ENCODE data around the gene SETD7. TPM values are rescaled to one million over a fixed set of nuclear protein-coding genes. Genes with fewer than 3 reads are reported as not detected.

SETD7 gene
- total RNA-seq, 4 donors from 2014 or later, result 23.4 to 50.7 (median 39.6) TPM

DNA sequence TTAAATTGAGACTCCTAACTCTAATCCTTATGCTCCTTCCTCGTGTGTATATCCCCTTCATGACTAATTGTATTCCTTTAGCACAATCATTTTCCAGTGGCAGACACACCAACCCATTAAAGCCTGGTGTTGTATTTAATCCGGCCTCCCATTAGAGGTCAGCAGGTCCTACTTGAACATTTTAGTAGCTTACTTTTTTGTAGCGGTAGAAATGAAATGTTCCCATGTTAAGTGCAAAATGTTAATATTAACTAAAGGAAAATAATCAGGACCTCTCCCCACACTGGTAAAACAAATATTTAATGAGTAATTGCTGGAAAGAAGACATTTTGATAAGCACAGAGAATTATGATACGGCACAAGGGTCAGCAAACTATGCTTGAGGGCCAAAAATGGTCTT is 98.7 kb downstream of the SETD7 start:
- no peaks in the 10 kb centered on the region for H3K9me3 ChIP-seq
- no peak overlapping the region for H3K4me3 ChIP-seq
- no peaks in the 10 kb centered on the region for H3K27me3 ChIP-seq
- H3K27ac ChIP-seq, result peak overlapping the region in 1 of 4 donors; percentile 99
- H3K4me1 ChIP-seq, result peaks cover 15 to 66% (median 32%) of the 10 kb centered on the region in 3 donors
- DNase-seq, result no peak
- TF ChIP-seq POLR2A (IDR thresholded peaks at IDR 0.05), result no peak
- TF ChIP-seq, protein P1, sequence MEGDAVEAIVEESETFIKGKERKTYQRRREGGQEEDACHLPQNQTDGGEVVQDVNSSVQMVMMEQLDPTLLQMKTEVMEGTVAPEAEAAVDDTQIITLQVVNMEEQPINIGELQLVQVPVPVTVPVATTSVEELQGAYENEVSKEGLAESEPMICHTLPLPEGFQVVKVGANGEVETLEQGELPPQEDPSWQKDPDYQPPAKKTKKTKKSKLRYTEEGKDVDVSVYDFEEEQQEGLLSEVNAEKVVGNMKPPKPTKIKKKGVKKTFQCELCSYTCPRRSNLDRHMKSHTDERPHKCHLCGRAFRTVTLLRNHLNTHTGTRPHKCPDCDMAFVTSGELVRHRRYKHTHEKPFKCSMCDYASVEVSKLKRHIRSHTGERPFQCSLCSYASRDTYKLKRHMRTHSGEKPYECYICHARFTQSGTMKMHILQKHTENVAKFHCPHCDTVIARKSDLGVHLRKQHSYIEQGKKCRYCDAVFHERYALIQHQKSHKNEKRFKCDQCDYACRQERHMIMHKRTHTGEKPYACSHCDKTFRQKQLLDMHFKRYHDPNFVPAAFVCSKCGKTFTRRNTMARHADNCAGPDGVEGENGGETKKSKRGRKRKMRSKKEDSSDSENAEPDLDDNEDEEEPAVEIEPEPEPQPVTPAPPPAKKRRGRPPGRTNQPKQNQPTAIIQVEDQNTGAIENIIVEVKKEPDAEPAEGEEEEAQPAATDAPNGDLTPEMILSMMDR (IDR thresholded peaks at IDR 0.05), result no peak
- H3K36me3 ChIP-seq, result no peaks in the 10 kb centered on the region
- WGBS, 2 donors, result 56% methylated on average over 4 of the region's 4 CpGs
- intact Hi-C loops (cut with DNase I), result no loop called here

- intact Hi-C loops (cut with DNase I), result no loop called here
- Histone ChIP-seq H3K9me3 (no peaks in the 10 kb centered on the region), H3K36me3 (no peaks in the 10 kb centered on the region), H3K27ac (peak overlapping the region; percentile 32 to 99 (median 98)), H3K27me3 (no peaks in the 10 kb centered on the region), H3K4me3 (peak overlapping the region; percentile 72 to 97 (median 88)), H3K4me1 (peaks cover 15 to 76% (median 35%) of the 10 kb centered on the region in 3 donors)
- TF ChIP-seq, protein P1 (IDR thresholded peaks at IDR 0.05), result no peak
- TF ChIP-seq POLR2A (IDR thresholded peaks at IDR 0.05), result no peak
- DNase-seq, result no peak
- WGBS, 2 donors, result 28 to 43% methylated on average over 6 of the region's 6 CpGs
These were observed 100.9 kb downstream of the SETD7 start for GRCh38 chr4:139455126-139455538.

DNA sequence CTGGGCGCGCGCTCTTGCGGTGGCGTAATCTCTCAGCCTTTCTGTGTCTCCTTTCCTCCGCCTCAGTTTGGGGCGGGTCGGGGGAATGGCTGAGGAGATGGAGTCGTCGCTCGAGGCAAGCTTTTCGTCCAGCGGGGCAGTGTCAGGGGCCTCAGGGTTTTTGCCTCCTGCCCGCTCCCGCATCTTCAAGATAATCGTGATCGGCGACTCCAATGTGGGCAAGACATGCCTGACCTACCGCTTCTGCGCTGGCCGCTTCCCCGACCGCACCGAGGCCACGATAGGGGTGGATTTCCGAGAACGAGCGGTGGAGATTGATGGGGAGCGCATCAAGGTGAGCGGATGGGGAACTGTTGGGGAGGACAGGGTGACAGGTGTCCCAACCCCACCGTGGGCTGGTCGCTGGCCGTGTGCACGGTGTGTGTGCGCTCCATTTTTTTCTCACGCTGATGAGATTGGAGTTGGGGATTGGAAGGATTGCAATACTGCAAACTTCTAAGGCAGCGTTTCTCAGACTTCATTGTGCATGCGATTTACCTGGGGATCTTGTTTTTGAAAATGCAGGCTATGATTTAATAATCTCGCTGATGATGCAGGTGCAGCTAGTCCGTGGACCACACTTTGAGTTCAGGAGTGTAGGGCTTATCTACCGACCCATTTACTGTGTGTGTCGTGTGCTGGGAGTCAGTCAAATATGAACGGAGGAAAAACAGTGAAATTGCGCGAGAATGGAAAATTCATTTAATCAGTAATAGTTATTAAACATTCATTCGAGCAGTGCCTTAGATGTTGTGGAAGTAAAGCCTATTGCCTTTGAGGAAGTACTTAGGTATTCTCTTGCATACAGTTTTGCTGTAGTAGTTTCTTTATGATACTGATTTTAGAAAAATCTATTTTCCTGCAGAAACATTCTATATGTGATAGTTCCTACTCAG is 101.6 kb downstream of the SETD7 start, which contains the start of gene RAB33B:
Gene RAB33B (plus strand): TSS at position 11 of the 935 bp plus-strand sequence. CDS start 75 bp downstream, at position 86.
- WGBS, 2 donors, result 0 to 1% methylated on average over 17 to 21 of the region's 46 CpGs
- TF ChIP-seq, protein P1 (IDR thresholded peaks at IDR 0.05), result no peak
- peak in 3 of 4 donors; percentile 83 to 96 (median 93) for TF ChIP-seq POLR2A (IDR thresholded peaks at IDR 0.05)
- intact Hi-C loops (cut with DNase I), result no loop called here

GRCh38 chr4:139453371-139454110 is 102.5 kb downstream of the SETD7 start:
- Histone ChIP-seq H3K36me3 (no peaks in the 10 kb centered on the region), H3K4me3 (peak overlapping the region; percentile 72 to 97 (median 88)), H3K27ac (peak overlapping the region; percentile 97 to 99 (median 99)), H3K27me3 (no peaks in the 10 kb centered on the region), H3K9me3 (no peaks in the 10 kb centered on the region), H3K4me1 (peaks cover 15 to 63% (median 35%) of the 10 kb centered on the region in 3 donors)
- 0% methylated on average over 15 of the region's 76 CpGs; no CpG with 5 or more reads in 1 of the 2 donors for WGBS, 2 donors
- TF ChIP-seq, protein P1 (IDR thresholded peaks at IDR 0.05), result peak in 3 of 6 experiments; percentile 1 to 24 (median 3)
- TF ChIP-seq POLR2A (IDR thresholded peaks at IDR 0.05), result peak in 3 of 4 donors; percentile 54 to 89 (median 62)
- intact Hi-C loops (cut with DNase I), result no loop called here
- DNase-seq, result peak; percentile 89

More for the DNA sequence above, 101.6 kb downstream of the SETD7 start, which contains the start of gene RAB33B:
- no peaks in the 10 kb centered on the region for H3K27me3 ChIP-seq
- no peak for DNase-seq
- no peaks in the 10 kb centered on the region for H3K36me3 ChIP-seq
- H3K4me3 ChIP-seq, result peak within 1 kb of the TSS; percentile 72 to 97 (median 88)
- H3K4me1 ChIP-seq, result peaks cover 15 to 71% (median 35%) of the 10 kb centered on the region in 3 donors
- H3K27ac ChIP-seq, result peak within 1 kb of the TSS; percentile 97 to 99 (median 99)
- no peaks in the 10 kb centered on the region for H3K9me3 ChIP-seq

Measured in esophagus squamous epithelium (tissue), 5 donors.